HG03457 (cell line): ENCODE results near the gene TMEM81.

ENCODE experiments used
- ATAC-seq: cut with Tn5 transposase; IDR thresholded peaks from one replicate; pipeline ENCODE4 v1.9.1; 2021; ENCODE audit warnings: moderate number of reproducible peaks; ENCODE audit not compliant: unreplicated experiment

TMEM81 gene

DNA sequence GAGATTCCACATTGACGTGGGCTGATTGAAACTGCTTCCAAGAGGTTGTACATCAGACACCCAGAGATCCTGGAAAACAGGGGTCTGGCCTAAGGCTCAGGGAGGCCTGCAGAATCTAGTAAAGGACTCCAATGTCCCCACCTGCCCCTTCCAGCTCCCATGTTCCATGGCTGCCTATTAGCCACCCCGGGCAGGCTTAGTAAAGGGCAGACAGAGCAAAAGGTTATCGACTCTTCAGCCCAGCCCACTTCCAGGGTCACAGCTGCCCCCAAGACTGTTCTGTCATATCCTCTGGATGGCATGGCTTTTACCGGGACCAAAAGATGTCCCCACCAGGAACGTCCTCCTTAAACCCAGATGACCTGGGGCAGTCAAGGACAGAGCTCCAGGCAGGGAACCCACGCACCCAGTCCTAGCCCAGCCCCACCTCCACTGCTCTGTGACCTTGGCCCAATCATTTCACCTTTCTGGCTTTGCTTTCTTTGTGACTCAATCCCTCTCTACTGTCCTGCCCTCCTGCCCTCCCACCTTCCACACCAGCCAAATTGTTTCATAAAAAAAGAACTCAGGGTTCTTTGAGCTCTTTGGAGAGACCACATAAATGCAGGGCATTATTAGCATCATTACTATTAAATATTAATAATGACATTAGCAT is 46.0 kb downstream of the TMEM81 start:
- ATAC-seq = no peak

DNA sequence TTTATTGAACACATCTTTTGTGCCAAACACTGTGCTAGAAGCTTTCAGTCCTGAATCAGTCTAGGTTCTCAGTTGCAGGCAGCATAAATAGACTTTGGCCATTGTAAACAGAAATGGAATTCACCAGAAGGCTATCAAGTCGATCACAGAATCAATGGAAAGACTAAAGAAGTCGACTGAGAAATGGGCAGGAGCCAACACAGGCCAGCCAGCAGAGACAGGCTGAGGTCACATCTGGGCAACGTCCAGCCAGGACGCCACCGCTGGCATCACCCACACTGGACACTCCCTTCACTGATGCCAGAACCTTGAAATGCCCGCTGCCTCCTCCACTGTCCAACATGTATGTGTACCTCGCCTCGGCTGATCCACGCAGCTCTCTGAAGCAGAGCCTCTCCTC is 46.7 kb downstream of the TMEM81 start:
- no peak for ATAC-seq
